Measurements from ENCODE around the gene LCN6.
"Not testable (repeated sequence)": the region's sequence is repeated elsewhere in the genome, so short reads cannot be mapped to it uniquely, and the experiment has no call there.

The LCN6 gene

GRCh38 chr9:136723989-136724388, 24.3 kb downstream of the LCN6 start:
- no peak for DNase-seq (ENCODE audit: low spot score)

DNA sequence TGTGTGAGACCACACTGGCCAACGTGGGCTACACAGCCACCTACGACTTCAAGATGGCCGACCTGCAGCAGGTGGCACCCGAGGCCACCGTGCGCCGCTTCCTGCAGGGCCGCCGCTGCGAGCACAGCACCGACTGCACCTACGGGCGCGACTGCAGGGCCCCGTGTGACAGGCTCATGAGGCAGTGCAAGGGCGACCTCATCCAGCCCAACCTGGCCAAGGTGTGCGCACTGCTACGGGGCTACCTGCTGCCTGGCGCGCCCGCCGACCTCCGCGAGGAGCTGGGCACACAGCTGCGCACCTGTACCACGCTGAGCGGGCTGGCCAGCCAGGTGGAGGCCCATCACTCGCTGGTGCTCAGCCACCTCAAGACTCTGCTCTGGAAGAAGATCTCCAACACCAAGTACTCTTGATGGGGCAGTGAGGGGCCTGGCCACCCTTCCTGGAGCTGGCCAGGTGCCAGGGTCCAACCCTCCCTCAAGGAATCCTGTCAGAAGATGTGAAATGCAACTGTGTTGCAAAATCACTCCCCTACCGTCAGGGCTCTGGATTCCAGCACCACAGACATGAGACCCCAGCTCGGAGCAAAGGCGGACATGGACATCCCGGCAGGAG, 24.9 kb downstream of the LCN6 start:
- no peak for DNase-seq (ENCODE audit: low spot score)

GRCh38 chr9:136722969-136723356, 25.4 kb downstream of the LCN6 start:
- DNase-seq (ENCODE audit: low spot score): no peak

DNA sequence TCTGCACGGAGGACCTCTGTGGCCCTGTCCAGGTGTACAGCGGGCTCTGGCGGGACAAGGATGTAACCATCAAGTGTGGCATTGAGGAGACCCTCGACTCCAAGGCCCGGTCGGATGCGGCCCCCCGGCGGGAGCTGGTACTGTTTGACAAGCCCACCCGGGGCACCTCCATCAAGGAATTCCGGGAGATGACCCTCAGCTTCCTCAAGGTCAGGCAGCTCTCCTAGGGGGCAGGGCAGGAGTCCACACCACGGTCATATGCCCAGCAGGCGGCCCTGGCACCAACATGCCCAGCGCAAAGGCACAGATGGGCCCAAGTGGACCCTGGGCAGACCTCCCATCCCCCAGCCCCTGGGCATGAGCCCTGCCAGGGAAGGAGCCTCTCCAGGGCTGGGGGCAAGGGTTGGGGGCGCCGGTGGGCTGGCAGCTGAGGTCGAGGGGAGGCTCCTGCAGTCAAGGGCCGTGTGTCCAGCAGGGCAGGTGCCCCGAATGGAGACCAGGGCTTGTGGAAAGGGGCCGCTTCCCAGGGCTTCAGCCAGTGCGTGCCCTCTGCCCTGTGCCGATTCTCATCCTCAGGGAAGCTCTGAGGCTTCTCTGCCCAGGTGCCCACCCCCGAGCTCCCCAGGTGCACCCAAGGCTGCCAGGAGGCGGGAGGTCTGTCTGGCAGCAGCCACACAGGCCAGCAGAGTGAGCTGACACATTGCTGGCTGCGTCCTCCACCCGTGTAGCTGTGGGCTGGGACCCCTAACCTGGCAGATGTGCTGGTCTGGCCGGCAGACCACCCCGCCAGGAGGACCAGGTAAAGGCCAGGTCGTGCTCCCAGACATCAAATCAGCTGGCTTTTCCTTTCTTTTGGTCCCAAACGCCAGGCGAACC, 26.0 kb downstream of the LCN6 start:
- DNase-seq (ENCODE audit: low spot score): no peak

GRCh38 chr9:136721339-136722092, 26.8 kb downstream of the LCN6 start:
- DNase-seq (ENCODE audit: low spot score): peak; percentile 90

GRCh38 chr9:136720898-136721338, 27.4 kb downstream of the LCN6 start:
- DNase-seq (ENCODE audit: low spot score): no peak

DNA sequence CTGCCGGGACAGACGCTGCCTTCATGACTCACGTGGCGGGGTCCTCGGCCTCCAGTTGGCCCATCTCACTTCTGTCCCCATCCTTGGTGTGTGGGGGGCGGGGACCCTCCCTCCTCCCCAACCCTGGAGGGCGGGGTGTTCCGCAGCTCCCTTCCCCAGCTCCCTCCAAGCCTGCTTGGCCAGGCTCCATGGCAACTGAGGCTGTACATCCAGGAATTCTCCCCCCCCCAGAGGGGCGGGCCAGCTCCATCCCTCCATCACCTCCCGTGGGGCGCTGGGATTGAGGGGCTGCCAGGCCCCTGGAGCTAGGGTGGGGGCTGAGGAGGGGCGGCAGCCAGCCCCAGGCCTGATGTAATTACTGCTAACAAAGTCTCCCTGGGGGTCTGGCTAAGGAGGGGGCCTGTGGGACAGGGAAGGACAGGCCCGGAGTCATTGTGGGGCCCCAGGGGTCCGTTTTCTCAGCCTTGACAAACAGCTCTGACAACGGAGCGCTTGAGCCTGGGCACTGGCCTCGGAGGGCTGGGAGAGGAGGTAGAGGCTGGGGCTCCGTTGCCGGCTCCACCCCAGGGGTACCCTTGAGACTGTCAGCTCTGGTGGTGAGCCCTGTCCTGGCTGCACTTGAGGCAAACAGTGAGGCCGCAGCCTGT, 28.0 kb downstream of the LCN6 start:
- no peak for DNase-seq (ENCODE audit: low spot score)

DNA sequence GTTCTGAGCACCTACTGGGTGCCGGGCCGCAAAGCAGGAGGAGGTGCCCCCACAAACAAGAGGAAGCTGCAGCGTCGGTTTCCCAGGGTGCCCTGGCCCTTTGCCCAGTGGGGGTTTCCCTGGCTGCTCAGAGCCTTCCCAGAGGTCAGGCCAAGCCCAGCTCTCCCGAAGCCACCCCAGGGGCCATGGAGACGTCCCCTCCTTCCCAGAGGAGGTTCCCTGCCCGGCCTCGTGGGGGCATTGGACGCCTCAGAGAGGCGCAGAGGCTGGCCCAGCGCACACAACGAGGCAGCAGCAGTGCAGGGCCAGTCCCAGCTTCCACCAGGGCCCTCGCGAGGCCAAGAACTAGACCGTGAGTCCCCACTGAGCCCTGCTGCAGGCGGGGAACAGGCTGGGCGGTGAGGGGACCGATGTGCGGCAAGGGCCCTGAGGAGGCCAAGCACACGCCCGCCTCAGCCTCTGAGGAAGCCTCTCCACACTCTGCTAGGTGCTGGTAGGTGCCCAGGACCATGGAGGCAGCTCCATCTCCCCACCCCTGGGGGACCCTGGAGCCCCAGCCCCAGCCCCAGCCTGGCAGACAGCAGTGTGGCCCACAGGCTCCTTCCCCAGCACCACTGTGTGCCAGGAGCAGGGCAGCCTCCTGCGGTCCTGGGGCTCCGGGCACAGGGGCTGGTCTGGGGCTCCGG, 29.0 kb downstream of the LCN6 start:
- DNase-seq (ENCODE audit: low spot score): no peak

DNA sequence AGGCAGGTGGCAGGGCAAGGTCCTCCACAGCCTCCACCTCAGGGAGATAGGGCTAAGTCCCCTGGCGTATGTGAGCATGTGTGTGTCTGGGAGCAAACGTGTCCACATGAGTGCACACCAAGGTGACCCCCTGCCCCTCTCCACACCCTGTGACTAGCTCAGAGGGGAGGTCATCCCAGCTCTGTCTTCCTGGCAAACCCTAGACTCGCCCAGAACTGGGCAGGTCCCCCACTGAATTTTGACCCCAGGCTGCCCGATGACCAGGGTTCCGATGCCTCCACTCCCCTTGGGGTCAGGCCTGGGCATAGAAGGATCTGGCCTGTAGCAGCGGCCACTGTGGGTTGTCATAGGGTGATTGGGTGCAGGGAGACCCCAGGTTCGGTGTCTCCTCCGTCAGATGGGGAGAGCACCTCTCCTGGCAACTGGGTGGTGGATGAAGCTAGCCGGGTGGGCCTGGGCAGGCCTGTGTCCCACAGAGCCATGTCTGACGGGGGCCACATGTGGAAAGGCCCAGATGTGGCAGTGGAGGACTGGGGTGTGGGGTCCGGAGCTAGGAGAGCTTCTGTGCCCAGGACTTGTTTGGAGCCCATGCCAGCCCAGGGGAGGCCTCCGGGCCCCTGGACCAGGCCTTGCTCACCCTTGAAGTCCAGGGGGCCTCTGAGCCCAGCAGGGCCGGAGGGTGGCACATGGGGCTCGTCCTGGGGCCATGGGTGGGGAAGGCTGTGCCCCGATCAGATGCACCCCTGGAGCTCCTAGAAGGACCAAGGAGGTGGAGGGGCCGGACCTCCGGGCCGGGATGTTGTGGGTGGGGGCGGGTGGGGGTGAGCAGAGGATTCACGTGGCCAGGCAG, 29.8 kb downstream of the LCN6 start:
- DNase-seq (ENCODE audit: low spot score): no peak

- DNase-seq (ENCODE audit: low spot score): no peak
Measured at GRCh38 chr9:136717399-136717798, 30.9 kb downstream of the LCN6 start.

DNA sequence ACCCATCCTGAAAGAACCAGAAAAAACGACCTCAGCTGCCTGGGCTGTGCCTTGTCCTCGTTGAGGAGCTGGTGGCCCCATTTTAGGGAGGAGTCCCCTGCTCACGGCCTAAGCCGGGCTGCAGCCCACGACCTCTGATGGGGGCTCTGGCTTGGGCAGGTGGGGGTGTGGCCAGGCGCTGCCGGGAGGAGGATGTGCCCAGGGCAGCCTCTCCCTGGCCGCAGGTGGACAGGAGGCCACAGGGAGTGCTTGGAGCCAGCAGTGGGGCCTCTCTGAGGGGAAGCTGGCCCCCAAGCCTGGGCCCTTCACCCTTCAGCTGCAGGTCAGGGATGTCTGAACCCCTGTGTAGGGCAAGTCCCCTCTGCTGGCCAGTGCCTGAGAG, 33.4 kb downstream of the LCN6 start:
- DNase-seq (ENCODE audit: low spot score): no peak

DNA sequence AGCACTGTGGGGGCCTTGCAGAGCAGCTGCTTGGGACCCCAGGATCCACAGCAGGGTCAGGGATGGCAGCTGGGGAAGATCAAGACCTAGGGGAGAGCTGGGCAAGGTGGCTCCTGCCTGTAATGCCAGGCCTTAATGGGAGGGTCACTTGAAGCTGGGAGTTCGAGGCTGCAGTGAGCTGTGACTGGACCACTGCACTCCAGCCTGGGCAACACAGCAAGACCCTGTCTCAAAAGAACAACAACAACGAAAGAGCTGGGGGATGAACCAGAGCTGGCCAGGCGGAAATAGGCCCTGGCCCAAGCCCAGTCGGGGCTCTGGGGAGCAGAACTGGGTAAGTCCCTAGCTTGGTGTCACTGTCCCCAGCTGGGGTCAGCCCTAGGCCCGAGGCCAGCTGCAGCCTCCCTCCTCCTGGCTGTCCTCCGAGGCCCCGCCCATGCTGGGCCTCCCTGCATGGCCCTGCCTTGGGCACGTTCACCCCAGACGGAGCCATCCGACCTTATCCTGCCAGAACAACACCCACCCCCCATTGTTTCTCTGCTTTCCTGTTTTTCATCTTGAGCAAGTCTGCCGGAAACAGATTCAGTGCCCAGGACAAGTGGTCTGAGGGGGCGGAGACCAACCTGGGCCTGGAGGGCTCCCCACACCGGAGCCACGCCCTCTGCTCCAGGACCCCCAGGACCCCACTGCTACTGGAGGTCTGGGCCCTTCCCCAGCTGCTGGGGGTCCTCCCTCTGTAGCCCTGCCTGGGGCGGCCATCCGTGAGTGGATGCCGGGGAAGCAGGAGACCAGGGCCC, 34.0 kb downstream of the LCN6 start:
- DNase-seq (ENCODE audit: low spot score): peak; percentile 94

DNA sequence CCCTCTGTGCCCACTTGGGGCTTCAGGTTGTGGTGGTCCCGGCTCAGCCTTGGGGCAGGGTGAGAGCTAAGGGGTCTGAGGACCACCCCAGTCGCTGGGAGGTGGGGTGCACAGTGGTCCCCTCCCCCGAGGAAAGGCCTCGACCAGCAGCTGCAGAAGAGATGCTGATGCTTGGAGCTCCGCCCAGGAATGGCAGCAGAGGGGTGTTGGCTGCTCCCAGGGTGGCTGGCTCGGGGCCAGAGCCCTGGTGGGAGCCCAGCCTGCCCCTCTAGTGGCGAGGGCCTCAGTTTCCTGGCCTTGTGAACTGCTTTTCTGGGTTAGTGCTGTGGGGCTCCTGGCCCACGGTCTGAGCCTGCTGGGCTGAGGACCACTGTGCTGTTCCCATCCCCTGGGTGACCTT, 34.8 kb downstream of the LCN6 start:
- DNase-seq (ENCODE audit: low spot score): no peak

GRCh38 chr9:136712690-136713544, 35.4 kb downstream of the LCN6 start:
- no peak for DNase-seq (ENCODE audit: low spot score)

DNA sequence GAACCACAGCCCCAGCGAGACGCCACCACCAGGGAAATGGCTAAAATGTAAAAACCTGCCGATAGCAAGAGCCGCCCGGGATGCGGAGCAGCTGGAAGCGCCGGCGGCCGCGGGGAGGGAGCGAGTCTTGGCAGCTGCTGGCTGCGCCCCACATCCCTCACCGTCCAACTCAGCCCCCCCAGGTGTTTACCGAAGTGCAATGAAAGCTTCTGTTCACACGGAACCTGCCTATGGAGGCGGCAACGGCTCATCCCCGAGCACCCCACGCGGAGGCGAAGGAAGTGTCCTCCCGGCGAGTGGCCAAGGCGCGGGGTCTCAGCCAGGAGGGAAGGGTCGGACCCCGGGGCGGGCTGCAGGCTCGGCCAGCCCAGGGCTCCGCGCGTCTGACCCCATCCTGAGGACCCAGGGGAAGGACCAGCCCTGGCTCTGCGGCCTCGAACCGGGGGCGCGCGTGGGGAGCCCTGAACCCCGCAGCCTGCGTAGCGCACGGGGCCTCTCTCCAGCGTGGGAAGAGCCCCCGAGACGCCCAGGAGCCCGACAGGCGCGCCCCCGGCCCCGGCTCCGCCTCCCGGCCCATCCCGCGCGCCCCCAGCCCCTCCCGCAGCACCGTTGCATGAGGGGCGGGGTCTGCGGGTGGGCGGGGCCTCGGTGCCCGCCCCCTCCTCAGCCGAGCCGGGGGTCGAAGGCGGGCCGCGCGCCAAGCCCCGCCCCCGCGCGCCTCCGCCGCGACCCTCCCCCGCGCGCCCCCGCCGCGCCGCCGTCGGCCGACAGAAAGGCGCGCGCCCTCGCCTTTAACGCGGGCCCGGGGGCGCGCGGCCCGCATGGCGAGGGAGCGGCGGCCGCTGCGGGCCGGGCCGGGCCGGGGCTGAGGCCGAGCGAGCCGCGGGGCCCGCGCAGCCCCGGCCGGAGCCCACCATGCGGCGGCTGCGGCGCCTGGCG, 36.3 kb downstream of the LCN6 start, which contains the start of gene DIPK1B:
Gene DIPK1B (plus strand): TSS at position 822 of the 939 bp plus-strand sequence. CDS start 94 bp downstream, at position 916.
- DNase-seq (ENCODE audit: low spot score): no peak

GRCh38 chr9:136711219-136711648, 37.1 kb downstream of the LCN6 start:
- DNase-seq (ENCODE audit: low spot score): not testable (repeated sequence)

DNA sequence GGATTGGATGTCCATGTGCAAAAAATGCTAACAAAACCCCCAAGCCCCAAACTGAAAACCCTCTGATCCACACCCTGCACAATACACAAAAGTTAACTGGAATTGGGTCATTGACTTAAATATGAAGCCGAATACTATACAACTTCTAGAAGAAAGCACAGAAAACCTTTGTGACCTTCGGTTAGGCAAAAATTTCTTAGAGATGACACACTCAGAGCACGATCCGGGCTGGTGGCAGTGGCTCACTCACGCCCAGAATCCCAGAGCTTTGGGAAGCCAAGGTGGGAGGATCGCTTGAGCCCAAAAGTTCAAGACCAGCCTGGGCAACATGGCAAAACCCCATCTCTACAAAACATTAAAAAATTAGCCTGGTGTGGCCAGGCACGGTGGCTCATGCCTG, 37.8 kb downstream of the LCN6 start:
- no peak for DNase-seq (ENCODE audit: low spot score)
